Measurements from ENCODE around the gene ZC3H18. TPM values are rescaled to one million over a fixed set of nuclear protein-coding genes. Genes with fewer than 3 reads are reported as not detected.

Gene ZC3H18
- total and polyA plus RNA-seq, 10 of the 15 experiments (the other 5 are each of a cell fraction or from before 2014, with no cell fraction given) = 1.0 to 58.3 (median 22.4) TPM

GRCh38 chr16:88677721-88678120 is 107.5 kb downstream of the ZC3H18 start:
- Histone ChIP-seq H2AFZ (ENCODE audit: control insufficient read depth, low read depth, low read length) (no peak overlapping the region), H3K79me2 (ENCODE audit: control insufficient read depth, insufficient read depth, low read length) (no peaks in the 10 kb centered on the region; the same call in 1 of the 2 replicates), H3K4me1 (ENCODE audit: control insufficient read depth, insufficient read depth, low read length) (peaks cover 20% of the 10 kb centered on the region), H3K9ac (ENCODE audit: control insufficient read depth, insufficient read depth, low read length) (no peak overlapping the region), H3K27me3 (replicated peaks in 1 of 2; ENCODE audit: control insufficient read depth in 2 of 2, insufficient read depth in 2 of 2, low read length in 1 of 2) (no peaks in the 10 kb centered on the region), H3K36me3 (ENCODE audit: control insufficient read depth in 2 of 2, insufficient read depth in 2 of 2, low read length in 1 of 2) (no peaks in the 10 kb centered on the region), H3K4me3 (no peak overlapping the region), H3K27ac (ENCODE audit: control insufficient read depth, insufficient read depth) (no peak overlapping the region), H3K9me3 (replicated peaks; ENCODE audit: control insufficient read depth, insufficient read depth, low read length) (no peaks in the 10 kb centered on the region), H4K20me1 (ENCODE audit: control insufficient read depth, insufficient read depth) (no peaks in the 10 kb centered on the region), H3K4me2 (ENCODE audit: control insufficient read depth, insufficient read depth) (no peak overlapping the region)
- FAIRE-seq = no peak
- ChIA-PET RAD21 (ENCODE audit: unreplicated experiment) (no interaction called here), SMC1A (ENCODE audit: uncharacterized antibody, unreplicated experiment) (no interaction called here), CTCF (no interaction called here), POLR2A (no interaction called here)
- no TSS peak for BruUV-seq (replicated peaks)
- in situ Hi-C loops (cut with MboI) (no loop called here), intact Hi-C loops (cut with micrococcal nuclease; ENCODE audit: unreplicated experiment) (no loop called here)
- DNase-seq (ENCODE audit: low read depth, low spot score) = no peak
- no peak for ATAC-seq
- TF ChIP-seq SIX5 (IDR thresholded peaks at IDR 0.05; ENCODE audit: low read depth, low read length, severe bottlenecking) (no peak), USF2 (IDR thresholded peaks at IDR 0.05; ENCODE audit: borderline replicate concordance, low read depth, low read length) (no peak), ZBTB33 (IDR thresholded peaks at IDR 0.05) (no peak)
- WGBS (ENCODE audit: insufficient coverage, insufficient replicate concordance, low lambda C conversion rate, missing lambda C conversion rate) = 90% methylated on average over 13 of the region's 13 CpGs

Measured in GM12878 (cell line).